GM06990 (cell line): ENCODE results near the gene RTTN.
A peak's percentile ranks its signal among the peaks of the same experiment; 100 is the strongest.
"Not testable (repeated sequence)": the region's sequence is repeated elsewhere in the genome, so short reads cannot be mapped to it uniquely, and the experiment has no call there.

Source experiments
- DNase-seq: peaks from one replicate; pipeline ENCODE4 v3.0.0-alpha.2; 2011; ENCODE audit not compliant: insufficient read length; ENCODE audit errors: extremely low read depth
- H3K27me3 ChIP-seq: replicated peaks from 2 replicates; pipeline ENCODE4 v1.6.0; 2011; ENCODE audit warnings: low read length; ENCODE audit not compliant: control insufficient read depth, insufficient read depth
- H3K36me3 ChIP-seq: 2 replicates; pipeline ENCODE4 v1.5.1; 2011; ENCODE audit warnings: low read length; ENCODE audit not compliant: control insufficient read depth, insufficient read depth
- H3K4me3 ChIP-seq: replicated peaks from 2 replicates; pipeline ENCODE4 v1.5.1; 2011; ENCODE audit warnings: low read depth, mild to moderate bottlenecking, control low read depth, low read length
- CTCF ChIP-seq: IDR thresholded peaks from 2 replicates; pipeline ENCODE4 v1.5.1; 2011; ENCODE audit warnings: low read length, control low read depth, mild to moderate bottlenecking, inconsistent platforms; ENCODE audit not compliant: insufficient read depth, poor library complexity, severe bottlenecking

Gene RTTN, protein sequence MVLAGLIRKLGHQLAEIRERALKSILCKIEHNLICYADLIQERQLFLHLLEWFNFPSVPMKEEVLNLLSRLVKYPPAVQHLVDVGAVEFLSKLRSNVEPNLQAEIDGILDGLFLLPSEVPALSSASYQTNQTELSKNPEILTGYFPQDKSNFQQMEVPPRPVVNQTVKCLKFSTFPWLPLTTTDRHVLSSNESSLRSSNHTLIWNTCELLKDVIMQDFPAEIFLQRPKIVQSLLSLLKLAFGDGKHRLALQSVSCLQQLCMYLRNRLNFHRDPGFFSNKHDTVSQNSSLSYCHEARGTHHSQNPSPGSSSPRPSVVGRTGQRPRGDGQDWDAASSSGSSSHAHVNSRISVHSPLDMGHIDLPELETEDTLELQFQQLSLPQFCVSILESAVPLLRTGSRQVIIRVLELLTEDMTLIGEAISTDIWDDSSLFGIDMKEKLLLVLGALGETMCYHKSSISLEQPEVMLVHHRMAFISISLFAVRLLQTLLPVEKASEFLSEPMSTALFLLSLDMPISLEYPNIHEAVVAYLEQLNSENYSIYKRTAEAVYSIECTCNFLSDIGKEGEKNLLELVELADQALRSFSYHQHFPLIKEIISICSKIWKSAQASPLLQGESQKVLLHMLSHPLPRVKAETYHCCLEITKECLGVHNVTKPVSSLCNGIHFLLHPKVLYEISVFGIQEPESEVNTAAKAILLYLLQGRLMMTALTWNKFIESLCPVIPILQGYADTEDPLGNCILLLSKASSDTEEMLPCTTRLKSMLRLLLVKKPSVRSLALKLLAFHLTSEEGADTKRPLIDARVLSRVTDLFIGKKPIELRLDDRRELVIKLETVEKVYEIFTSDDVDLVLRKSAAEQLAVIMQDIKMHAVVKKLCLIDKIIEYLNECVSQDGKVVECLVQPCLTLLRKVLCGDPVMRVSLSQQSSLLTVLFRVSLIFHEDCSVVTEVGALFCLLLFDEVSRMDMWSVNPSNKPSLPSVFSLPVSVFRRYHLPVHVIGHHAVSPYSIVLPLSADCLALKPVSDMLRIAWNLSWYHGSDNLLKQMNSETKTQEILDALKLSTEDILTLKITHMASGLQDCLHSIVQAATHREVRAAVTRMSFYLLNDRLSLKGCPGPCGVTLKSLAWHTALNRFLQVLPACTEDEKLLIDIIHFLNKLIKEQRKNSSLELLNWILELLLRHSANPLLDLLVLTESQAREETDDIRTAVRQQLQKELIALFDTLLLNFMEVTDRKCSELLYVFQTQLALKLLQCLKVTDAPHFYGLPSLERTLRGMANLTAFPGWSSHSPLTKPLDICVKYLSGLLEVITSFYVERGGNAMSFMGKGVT (N-terminal part only)

GRCh38 chr18:70205421-70206397, at the start of gene RTTN:
RTTN (minus strand) TSS chr18:70205687; CDS start chr18:70205658, 29 bp downstream.
- Histone ChIP-seq H3K27me3 (no peaks in the 10 kb centered on the region), H3K36me3 (peaks cover 2% of the 10 kb centered on the region; the same call in 1 of the 2 replicates), H3K4me3 (peak within 1 kb of the TSS; percentile 85)
- DNase-seq = peak; percentile 98
- TF ChIP-seq CTCF = no peak

DNA sequence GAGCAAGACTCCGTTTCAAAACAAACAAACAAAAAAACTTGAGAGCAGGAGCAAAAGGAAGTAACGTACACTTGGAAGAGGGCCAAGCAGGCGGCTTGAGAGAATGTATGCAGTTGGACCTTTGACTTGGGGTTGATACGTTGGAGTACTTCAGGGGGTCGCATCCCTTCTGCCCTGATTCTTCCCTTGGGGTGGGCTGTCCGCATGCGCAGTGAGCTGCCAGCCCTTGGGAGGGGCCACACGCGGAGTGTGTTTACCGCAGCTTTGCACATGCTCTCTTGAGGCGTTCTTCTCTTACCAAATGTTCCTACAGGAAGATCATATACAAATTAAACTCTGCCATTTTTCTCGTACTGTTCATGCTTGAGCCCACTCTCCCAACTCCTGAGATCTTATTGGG, 45.3 kb upstream of the RTTN start:
- no peak for TF ChIP-seq CTCF
- H3K27me3 ChIP-seq = no peaks in the 10 kb centered on the region
- no peak overlapping the region for H3K4me3 ChIP-seq
- no peaks in the 10 kb centered on the region for H3K36me3 ChIP-seq
- DNase-seq = no peak

DNA sequence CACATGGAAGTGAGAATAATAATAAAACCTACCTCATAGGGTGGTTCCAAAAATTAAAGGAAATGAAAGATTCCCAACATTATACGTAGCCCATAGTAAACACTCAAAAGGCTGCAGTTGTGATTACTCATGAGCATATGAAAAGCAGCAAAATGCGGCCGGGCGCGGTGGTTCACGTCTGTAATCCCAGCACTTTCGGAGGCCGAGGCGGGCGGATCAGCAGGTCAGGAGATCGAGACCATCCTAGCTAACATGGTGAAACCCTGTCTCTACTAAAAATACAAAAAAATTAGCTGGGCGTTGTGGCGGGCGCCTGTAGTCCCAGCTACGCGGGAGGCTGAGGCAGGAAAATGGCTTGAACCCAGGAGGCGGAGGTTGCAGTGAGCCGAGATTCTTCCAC, 44.4 kb upstream of the RTTN start:
- not testable (repeated sequence) for H3K4me3 ChIP-seq, H3K36me3 ChIP-seq, DNase-seq, H3K27me3 ChIP-seq

- no peak overlapping the region for H3K4me3 ChIP-seq
- no peak for TF ChIP-seq CTCF
- no peaks in the 10 kb centered on the region for H3K36me3 ChIP-seq
- no peak for DNase-seq
- no peaks in the 10 kb centered on the region for H3K27me3 ChIP-seq
Measured at GRCh38 chr18:70249118-70249517, 43.6 kb upstream of the RTTN start.

DNA sequence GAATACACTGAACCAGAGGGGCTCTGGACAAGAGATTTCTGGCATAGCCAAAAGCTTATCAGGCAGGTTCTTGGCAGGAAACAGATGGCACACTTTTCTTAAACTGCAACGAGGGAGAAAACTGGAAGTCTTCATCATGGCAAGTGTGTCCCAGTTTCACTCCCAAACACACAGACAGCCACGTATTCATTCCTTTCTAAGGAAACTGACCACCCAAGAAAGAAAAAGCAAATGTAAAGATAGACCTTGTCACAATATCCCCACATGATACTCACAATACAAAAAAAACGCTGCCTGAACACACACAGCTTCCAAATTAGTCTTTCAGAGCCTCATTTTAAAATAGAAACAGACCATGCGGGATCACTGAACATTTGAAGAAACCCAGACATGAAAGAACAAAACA, 40.6 kb upstream of the RTTN start:
- H3K36me3 ChIP-seq = no peaks in the 10 kb centered on the region
- TF ChIP-seq CTCF = no peak
- H3K4me3 ChIP-seq = no peak overlapping the region
- no peak for DNase-seq
- H3K27me3 ChIP-seq = no peaks in the 10 kb centered on the region
